NCI-H1417 treated with DMSO at 0.1 percent for 48 hours (cell line): ENCODE results near the gene MTCL3.

Experiments
- DNase-seq: peaks from one replicate; lab custom pipeline; 2025; lab: John Stamatoyannopoulos, UW

The MTCL3 gene

GRCh38 chr6:127515234-127515793 lies 3.8 kb downstream of the MTCL3 start:
- DNase-seq, result no peak

- DNase-seq, result no peak
Observed at GRCh38 chr6:127514773-127515227, 4.3 kb downstream of the MTCL3 start.

- DNase-seq, result no peak
Observed at GRCh38 chr6:127514179-127514772, 4.9 kb downstream of the MTCL3 start.

- DNase-seq, result no peak
Observed at GRCh38 chr6:127513425-127513824, 5.7 kb downstream of the MTCL3 start.

- no peak for DNase-seq
Observed at GRCh38 chr6:127510876-127511275, 8.3 kb downstream of the MTCL3 start.

- DNase-seq, result no peak
Observed at GRCh38 chr6:127506894-127507293, 12.2 kb downstream of the MTCL3 start.

GRCh38 chr6:127503022-127503421 lies 16.1 kb downstream of the MTCL3 start:
- no peak for DNase-seq

- DNase-seq, result no peak
Observed at GRCh38 chr6:127497410-127497809, 21.7 kb downstream of the MTCL3 start.

- DNase-seq, result no peak
Observed at GRCh38 chr6:127496471-127496870, 22.7 kb downstream of the MTCL3 start.

- no peak for DNase-seq
Observed at GRCh38 chr6:127494240-127494767, 24.8 kb downstream of the MTCL3 start.

GRCh38 chr6:127489248-127489647 lies 29.9 kb downstream of the MTCL3 start:
- DNase-seq, result no peak

- no peak for DNase-seq
Observed at GRCh38 chr6:127486934-127487333, 32.2 kb downstream of the MTCL3 start.

- DNase-seq, result no peak
Observed at GRCh38 chr6:127484212-127484863, 34.8 kb downstream of the MTCL3 start.

GRCh38 chr6:127483399-127484055 lies 35.6 kb downstream of the MTCL3 start:
- no peak for DNase-seq

- no peak for DNase-seq
Observed at GRCh38 chr6:127482325-127482724, 36.8 kb downstream of the MTCL3 start.

GRCh38 chr6:127481628-127482027 lies 37.5 kb downstream of the MTCL3 start:
- DNase-seq, result no peak

GRCh38 chr6:127481111-127481510 lies 38.0 kb downstream of the MTCL3 start:
- DNase-seq, result no peak

GRCh38 chr6:127477658-127478057 lies 41.5 kb downstream of the MTCL3 start:
- no peak for DNase-seq

GRCh38 chr6:127475823-127476176 lies 43.3 kb downstream of the MTCL3 start:
- DNase-seq, result no peak

- no peak for DNase-seq
Observed at GRCh38 chr6:127475135-127475822, 43.9 kb downstream of the MTCL3 start.

- no peak for DNase-seq
Observed at GRCh38 chr6:127471379-127472255, 47.5 kb downstream of the MTCL3 start.
